Spinal cord (tissue), 10 donors: Measurements from ENCODE around the gene RETREG2. TPM values are rescaled to one million over a fixed set of nuclear protein-coding genes. Genes with fewer than 3 reads are reported as not detected.

Experiments
- DNase-seq, 6 donors: peaks; one replicate each; pipeline versions ENCODE4 v3.0.0 to v3.0.0-alpha.2; 2013 to 2015; ENCODE audit warnings: low spot score in 6 of 6, low read depth in 4 of 6
- H3K27ac ChIP-seq: one replicate; pipeline ENCODE4 v1.5.1; 2013; ENCODE audit warnings: low read depth, low read length, control low read depth
- H3K27me3 ChIP-seq: one replicate; pipeline ENCODE4 v1.6.1; 2013; ENCODE audit warnings: low read length; ENCODE audit not compliant: control insufficient read depth, insufficient read depth
- H3K36me3 ChIP-seq: one replicate; pipeline ENCODE4 v1.6.1; 2013; ENCODE audit warnings: low read length; ENCODE audit not compliant: control insufficient read depth, insufficient read depth
- H3K4me1 ChIP-seq: one replicate; pipeline ENCODE4 v1.6.1; 2013; ENCODE audit warnings: low read length; ENCODE audit not compliant: control insufficient read depth, insufficient read depth
- H3K4me3 ChIP-seq: one replicate; pipeline ENCODE4 v1.5.1; 2013; ENCODE audit warnings: low read depth, low read length, control low read depth
- H3K9me3 ChIP-seq: one replicate; pipeline ENCODE4 v1.6.1; 2013; ENCODE audit warnings: low read length; ENCODE audit not compliant: control insufficient read depth, insufficient read depth
- WGBS: methylation state at CpG from one replicate; pipeline ENCODE4 v1.1.5; 2013; ENCODE audit warnings: missing lambda C conversion rate; ENCODE audit not compliant: insufficient coverage; 5-methylcytosine and 5-hydroxymethylcytosine counted together
- polyA plus RNA-seq, 2 donors: library from polyadenylated mRNA; unstranded; fragments of 120-200 nt; gene quantifications; one replicate each; pipeline ENCODE4 v1.2.1, GENCODE V29; 2013; ENCODE audit not compliant: insufficient read length in 2 of 2
- total RNA-seq, 2 donors: library from RNA; depleted of rRNA in 1 of 2; stranded (reverse); fragments of 120-200 nt in 1 of 2; fragments of >200 nt in 1 of 2; gene quantifications; one replicate each; pipeline versions ENCODE4 v1.2.3 to v1.2.4, GENCODE V29; 2013 to 2014
- donor health status: healthy.

Gene RETREG2
- total and polyA plus RNA-seq, 4 donors = 64.6 to 188 (median 124) TPM

DNA sequence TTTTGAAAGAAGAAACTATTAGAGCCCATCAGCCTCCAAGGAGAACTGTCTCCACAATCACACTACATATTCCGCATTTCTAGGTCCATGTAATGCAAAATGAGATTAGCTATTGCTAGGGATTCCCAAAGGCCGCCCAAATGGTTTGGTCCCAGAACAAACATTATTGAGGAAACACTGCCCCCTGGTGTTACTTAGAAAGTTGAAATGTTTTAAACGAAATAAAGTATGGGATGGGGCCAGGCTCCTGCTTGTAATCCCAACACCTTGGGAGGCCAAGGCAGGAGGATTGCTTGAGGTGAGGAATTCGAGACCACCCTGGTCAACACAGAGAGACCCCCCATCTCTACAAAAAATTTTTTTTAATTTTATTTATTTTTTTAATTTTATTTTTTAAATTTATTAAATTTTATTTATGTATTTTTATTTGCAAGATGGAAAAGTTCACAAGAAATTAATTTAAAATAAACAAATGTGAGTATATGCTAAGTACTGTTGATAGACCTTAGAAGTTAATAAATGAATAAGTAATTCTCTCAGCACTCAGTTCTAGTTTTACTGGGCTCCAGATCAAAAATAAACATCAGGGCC is 22.9 kb upstream of the RETREG2 start:
- peaks cover 6% of the 10 kb centered on the region for H3K36me3 ChIP-seq
- peak; percentile 43 to 96 (median 78) for DNase-seq
- no peak overlapping the region for H3K4me3 ChIP-seq
- peaks cover 4% of the 10 kb centered on the region for H3K4me1 ChIP-seq
- no peaks in the 10 kb centered on the region for H3K9me3 ChIP-seq
- H3K27me3 ChIP-seq = no peaks in the 10 kb centered on the region
- 0% methylated on average over 1 of the region's 4 CpGs for WGBS
- H3K27ac ChIP-seq = no peak overlapping the region

GRCh38 chr2:219157396-219157795 is 20.7 kb upstream of the RETREG2 start:
- 98% methylated on average over 5 of the region's 8 CpGs for WGBS
- H3K36me3 ChIP-seq = peaks cover 6% of the 10 kb centered on the region

GRCh38 chr2:219158025-219158424 is 20.1 kb upstream of the RETREG2 start:
- peaks cover 10% of the 10 kb centered on the region for H3K4me1 ChIP-seq
- H3K27ac ChIP-seq = no peak overlapping the region
- H3K9me3 ChIP-seq = no peaks in the 10 kb centered on the region
- no peak overlapping the region for H3K4me3 ChIP-seq
- DNase-seq = no peak
- H3K36me3 ChIP-seq = peaks cover 6% of the 10 kb centered on the region
- 93% methylated on average over 4 of the region's 4 CpGs for WGBS
- H3K27me3 ChIP-seq = no peaks in the 10 kb centered on the region

More at GRCh38 chr2:219157396-219157795, 20.7 kb upstream of the RETREG2 start:
- H3K27ac ChIP-seq = no peak overlapping the region
- H3K27me3 ChIP-seq = no peaks in the 10 kb centered on the region
- no peaks in the 10 kb centered on the region for H3K9me3 ChIP-seq
- DNase-seq = no peak
- H3K4me1 ChIP-seq = peaks cover 10% of the 10 kb centered on the region
- no peak overlapping the region for H3K4me3 ChIP-seq

GRCh38 chr2:219158586-219158985 is 19.5 kb upstream of the RETREG2 start:
- no CpG with 5 or more reads among the region's 3 CpGs for WGBS
- Histone ChIP-seq H3K4me1 (peaks cover 10% of the 10 kb centered on the region), H3K27ac (no peak overlapping the region), H3K4me3 (no peak overlapping the region), H3K36me3 (peaks cover 3% of the 10 kb centered on the region), H3K27me3 (no peaks in the 10 kb centered on the region), H3K9me3 (no peaks in the 10 kb centered on the region)
- DNase-seq = no peak

DNA sequence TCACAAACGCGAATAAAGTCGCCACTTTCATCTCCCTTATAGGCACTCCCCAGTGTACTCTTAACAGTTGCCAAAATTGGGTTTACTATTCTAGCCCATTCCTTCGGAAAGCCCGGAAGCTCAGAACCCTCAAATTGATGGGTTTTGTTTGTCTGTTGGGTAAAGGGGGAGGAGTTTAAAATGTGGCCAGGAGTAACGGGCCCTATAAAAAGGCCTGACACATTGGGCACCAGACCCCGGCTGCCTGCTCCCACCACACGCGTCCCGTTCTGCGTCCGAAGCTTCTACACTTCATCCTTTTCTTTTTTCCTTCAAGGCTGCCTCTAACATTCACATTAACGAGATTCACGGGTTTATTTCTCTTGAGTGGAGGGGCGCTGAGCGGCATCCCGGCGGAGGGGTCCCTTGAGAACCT is 18.3 kb upstream of the RETREG2 start:
- H3K4me3 ChIP-seq = peak overlapping the region; percentile 89
- DNase-seq = no peak
- no peaks in the 10 kb centered on the region for H3K27me3 ChIP-seq
- WGBS = 1% methylated on average over 12 of the region's 18 CpGs
- H3K27ac ChIP-seq = peak overlapping the region; percentile 98
- peaks cover 2% of the 10 kb centered on the region for H3K36me3 ChIP-seq
- no peaks in the 10 kb centered on the region for H3K9me3 ChIP-seq
- peaks cover 10% of the 10 kb centered on the region for H3K4me1 ChIP-seq

- H3K4me3 ChIP-seq = peak within 1 kb of the TSS; percentile 89
- peaks cover 2% of the 10 kb centered on the region for H3K36me3 ChIP-seq
- H3K9me3 ChIP-seq = no peaks in the 10 kb centered on the region
- H3K27me3 ChIP-seq = no peaks in the 10 kb centered on the region
- peaks cover 10% of the 10 kb centered on the region for H3K4me1 ChIP-seq
- 0% methylated on average over 63 of the region's 70 CpGs for WGBS
- DNase-seq = peak; percentile 78 to 98 (median 84)
- H3K27ac ChIP-seq = peak within 1 kb of the TSS; percentile 98
Measured at GRCh38 chr2:219160186-219161017, 17.7 kb upstream of the RETREG2 start, which contains the start of gene NHEJ1. Gene NHEJ1, minus strand, starts transcription at chr2:219160815. Its CDS starts 2,453 bp downstream, at chr2:219158362.

GRCh38 chr2:219161097-219161496 is 17.0 kb upstream of the RETREG2 start:
- Histone ChIP-seq H3K36me3 (no peaks in the 10 kb centered on the region), H3K27me3 (no peaks in the 10 kb centered on the region), H3K4me1 (peaks cover 10% of the 10 kb centered on the region), H3K9me3 (no peaks in the 10 kb centered on the region), H3K27ac (peak overlapping the region; percentile 98), H3K4me3 (peak overlapping the region; percentile 89)
- 63% methylated on average over 3 of the region's 4 CpGs for WGBS
- no peak for DNase-seq

DNA sequence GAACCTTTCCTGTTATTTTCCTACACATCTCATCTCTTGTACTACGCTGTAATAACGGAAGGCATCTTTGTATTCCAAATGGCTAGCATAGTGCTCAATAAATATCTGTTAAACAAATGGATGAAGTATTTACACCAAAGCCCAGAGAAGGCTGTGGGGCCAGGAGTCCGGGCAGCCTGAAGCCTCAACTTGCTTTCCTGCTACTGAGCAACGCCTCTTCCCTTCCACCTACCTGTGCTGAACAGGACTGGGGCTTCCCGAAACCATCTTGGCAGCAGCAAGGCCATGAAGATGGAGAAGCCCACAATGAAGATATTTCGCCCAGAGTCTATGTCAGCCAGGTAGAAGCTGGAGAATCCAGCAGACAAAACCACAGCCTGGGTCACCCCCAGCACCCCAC is 14.9 kb upstream of the RETREG2 start:
- no peak overlapping the region for H3K4me3 ChIP-seq
- H3K27ac ChIP-seq = no peak overlapping the region
- 88% methylated on average over 4 of the region's 6 CpGs for WGBS
- no peaks in the 10 kb centered on the region for H3K27me3 ChIP-seq
- H3K9me3 ChIP-seq = no peaks in the 10 kb centered on the region
- H3K36me3 ChIP-seq = no peaks in the 10 kb centered on the region
- DNase-seq = no peak
- peaks cover 10% of the 10 kb centered on the region for H3K4me1 ChIP-seq

DNA sequence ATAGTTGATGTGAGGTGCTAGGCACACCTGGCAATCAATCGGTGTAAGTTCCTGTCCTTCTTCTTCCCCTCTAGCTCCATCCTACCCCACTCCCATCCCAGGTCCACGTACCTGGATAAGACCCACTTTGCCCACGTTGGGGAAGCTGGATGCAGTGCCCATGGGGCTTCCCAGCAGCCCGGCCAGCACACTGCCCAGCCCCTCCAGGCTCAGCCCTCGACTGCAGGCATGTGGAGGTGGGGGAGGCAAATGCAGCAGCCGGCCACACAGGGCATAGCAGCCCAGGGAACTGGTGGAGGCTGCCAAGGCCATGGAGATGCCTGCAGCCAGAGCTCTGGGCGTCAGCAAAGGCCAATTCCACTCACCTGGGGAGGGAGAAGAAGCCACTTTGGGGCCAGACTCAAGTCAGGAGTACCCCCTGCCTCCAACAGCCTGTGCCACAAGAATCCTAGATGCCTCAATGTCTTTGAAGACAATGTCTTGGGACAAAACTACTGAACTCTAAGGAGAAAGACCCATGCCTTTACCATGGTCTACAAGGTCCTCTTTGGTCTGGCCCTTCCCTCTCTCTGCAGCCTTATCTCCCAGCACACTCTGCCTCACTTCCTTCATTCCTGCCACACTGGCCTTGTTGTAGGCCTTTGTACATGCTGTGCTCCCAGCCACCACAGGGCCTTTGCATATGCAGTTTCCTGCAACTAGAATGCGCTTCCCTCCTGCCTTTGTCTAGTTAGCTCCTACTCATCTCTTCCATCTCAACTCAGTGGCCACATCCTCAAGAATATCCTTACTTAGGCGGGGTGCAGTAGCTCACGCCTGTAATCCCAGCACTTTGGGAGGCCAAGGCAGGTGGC is 12.8 kb upstream of the RETREG2 start:
- 75% methylated on average over 8 of the region's 10 CpGs for WGBS
- no peak for DNase-seq
- peaks cover 3% of the 10 kb centered on the region for H3K36me3 ChIP-seq

More for the DNA sequence above, 12.8 kb upstream of the RETREG2 start:
- Histone ChIP-seq H3K4me3 (no peak overlapping the region), H3K27ac (no peak overlapping the region), H3K27me3 (no peaks in the 10 kb centered on the region), H3K9me3 (no peaks in the 10 kb centered on the region), H3K4me1 (peaks cover 5% of the 10 kb centered on the region)
